Activated CD4-positive, alpha-beta memory T cell treated with anti-CD3 and anti-CD28 coated beads, Interleukin-2, amount 10 ng/mL, durations not matched to agents 7 days and 5 days (primary cell): ENCODE data around the gene ITIH2. TPM values are rescaled to one million over a fixed set of nuclear protein-coding genes. Genes with fewer than 3 reads are reported as not detected.
"Not testable (repeated sequence)": the region's sequence is repeated elsewhere in the genome, so short reads cannot be mapped to it uniquely, and the experiment has no call there.

ENCODE experiments used
- CTCF ChIA-PET: fragments of 350-600 bp; sonication (Branson Sonifier 250); formaldehyde crosslinking; loops from one replicate; lab custom pipeline; 2021; ENCODE audit warnings: antibody characterized with exemption, inconsistent platforms; lab: Charles Lee
- POLR2A ChIA-PET: fragments of 350-600 bp; sonication (Branson Sonifier 250); formaldehyde crosslinking; loops from one replicate; lab custom pipeline; 2021; ENCODE audit warnings: antibody characterized with exemption; lab: Charles Lee
- DNase-seq: peaks from one replicate; pipeline ENCODE4 v3.0.0-alpha.2; 2020
- H3K27ac Mint-ChIP-seq: one replicate; pipeline ENCODE4 v1.8.0; 2021; ENCODE audit warnings: mild to moderate bottlenecking, mixed read lengths
- H3K27me3 Mint-ChIP-seq: one replicate; pipeline ENCODE4 v1.8.0; 2021; ENCODE audit warnings: mixed read lengths
- H3K36me3 Mint-ChIP-seq: one replicate; pipeline ENCODE4 v1.8.0; 2021; ENCODE audit warnings: low read depth, mixed read lengths
- H3K4me1 Mint-ChIP-seq: one replicate; pipeline ENCODE4 v1.8.0; 2021; ENCODE audit warnings: mixed read lengths
- H3K4me3 Mint-ChIP-seq: one replicate; pipeline ENCODE4 v1.8.0; 2021; ENCODE audit warnings: mild to moderate bottlenecking, mixed read lengths
- H3K9me3 Mint-ChIP-seq: one replicate; pipeline ENCODE4 v1.8.0; 2021; ENCODE audit warnings: mixed read lengths
- total RNA-seq, 2 experiments: library from RNA; stranded (reverse); gene quantifications; one replicate each; pipeline ENCODE4 v1.2.3, GENCODE V29; 2021

Gene ITIH2
- total RNA-seq, 2 experiments from 2014 or later, result not detected

DNA sequence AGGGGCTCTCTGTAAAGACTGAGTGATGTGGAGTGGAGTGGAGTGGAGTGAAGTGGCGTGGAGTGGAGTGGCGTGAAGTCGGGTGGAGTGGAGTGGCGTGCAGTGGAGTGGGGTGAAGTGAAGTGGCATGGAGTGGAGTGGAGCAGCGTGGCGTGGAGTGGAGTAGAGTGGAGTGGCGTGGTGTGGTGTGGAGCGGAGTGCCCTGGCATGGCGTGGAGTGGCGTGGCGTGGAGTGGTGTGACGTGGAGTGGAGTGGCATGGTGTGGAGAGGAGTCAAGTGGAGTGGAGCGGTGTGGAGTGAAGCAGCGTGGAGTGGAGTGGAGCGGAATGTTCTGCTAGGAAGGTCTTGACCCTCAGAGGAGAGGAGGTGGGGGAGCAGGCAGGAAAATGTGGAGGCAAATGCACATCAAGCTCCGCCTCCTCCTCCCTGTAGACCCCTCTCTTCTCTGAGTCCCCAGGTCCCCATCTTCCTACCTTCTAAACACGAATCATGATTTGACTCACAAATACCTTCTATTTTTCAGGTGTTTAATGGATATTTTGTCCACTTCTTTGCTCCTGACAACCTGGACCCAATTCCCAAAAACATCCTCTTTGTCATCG is 19.9 kb downstream of the ITIH2 start:
- ChIA-PET POLR2A (no interaction called here), CTCF (no interaction called here)
- Mint-ChIP-seq H3K4me3 (no peak overlapping the region), H3K9me3 (no peaks in the 10 kb centered on the region), H3K36me3 (no peaks in the 10 kb centered on the region), H3K27me3 (peaks cover 9% of the 10 kb centered on the region), H3K27ac (no peak overlapping the region), H3K4me1 (no peaks in the 10 kb centered on the region)
- DNase-seq, result no peak

DNA sequence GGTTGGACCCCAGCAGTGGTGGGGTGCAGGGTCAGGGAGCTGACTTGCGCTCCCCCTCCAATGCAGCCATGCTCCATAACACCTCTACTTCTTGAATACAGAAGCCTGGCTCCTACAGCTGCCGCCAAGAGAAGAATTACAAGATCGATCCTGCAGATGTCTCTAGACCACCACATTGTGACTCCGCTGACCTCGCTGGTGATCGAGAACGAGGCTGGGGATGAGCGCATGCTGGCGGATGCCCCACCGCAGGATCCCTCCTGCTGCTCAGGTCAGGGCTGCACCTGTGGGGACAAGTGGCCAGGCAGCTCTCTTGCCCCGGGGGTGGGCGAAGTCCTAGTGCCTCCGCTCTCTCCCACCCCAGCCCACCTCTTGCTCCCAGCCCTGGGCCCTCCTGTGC is 31.7 kb downstream of the ITIH2 start:
- POLR2A ChIA-PET, result no interaction called here
- peaks cover 1% of the 10 kb centered on the region for H3K4me1 Mint-ChIP-seq
- H3K9me3 Mint-ChIP-seq, result no peaks in the 10 kb centered on the region
- no peak overlapping the region for H3K27ac Mint-ChIP-seq
- no peaks in the 10 kb centered on the region for H3K36me3 Mint-ChIP-seq
- no peak for DNase-seq
- H3K27me3 Mint-ChIP-seq, result peaks cover 2% of the 10 kb centered on the region
- CTCF ChIA-PET, result no interaction called here
- H3K4me3 Mint-ChIP-seq, result no peak overlapping the region

DNA sequence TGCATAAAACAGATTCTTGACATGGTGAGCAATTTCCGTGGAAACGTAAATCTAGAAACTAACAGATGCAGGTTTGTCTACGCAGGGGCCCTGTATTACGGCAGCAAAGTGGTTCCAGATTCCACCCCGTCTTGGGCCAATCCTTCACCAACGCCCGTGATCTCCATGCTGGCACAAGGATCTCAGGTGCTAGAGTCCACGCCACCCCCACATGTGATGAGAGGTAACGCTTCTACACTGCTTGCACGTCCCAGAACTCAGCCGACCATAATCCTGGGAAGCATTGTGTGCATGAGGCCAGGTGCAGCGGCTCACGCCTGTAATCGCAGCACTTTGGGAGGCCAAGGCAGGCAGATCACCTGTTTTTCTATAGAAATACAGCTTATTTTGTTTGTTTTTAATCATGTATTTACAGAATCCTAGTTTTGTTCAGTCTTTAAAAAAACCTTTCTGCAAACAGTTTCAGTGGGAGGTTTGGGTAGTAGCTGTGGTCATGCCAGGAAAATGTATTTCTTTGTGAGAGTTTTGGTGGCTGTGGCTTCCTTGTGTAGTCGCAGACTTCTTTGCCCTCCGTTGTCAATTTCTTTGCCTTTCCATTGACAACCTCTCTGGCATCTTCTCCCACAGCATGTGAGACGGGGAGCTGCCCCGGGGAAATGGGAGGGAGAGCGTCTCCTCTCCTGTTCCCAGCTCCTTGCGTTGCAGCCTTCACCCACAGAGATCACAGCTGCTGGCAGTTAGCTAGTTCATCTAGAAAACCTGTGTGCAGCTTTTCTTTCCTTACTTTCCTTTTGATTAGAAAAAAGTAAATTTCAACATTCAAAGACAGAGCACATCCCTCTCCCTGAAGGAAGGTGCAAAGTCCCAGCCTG is 35.7 kb downstream of the ITIH2 start:
- ChIA-PET POLR2A (no interaction called here), CTCF (no interaction called here)
- no peak overlapping the region for H3K4me3 Mint-ChIP-seq
- no peaks in the 10 kb centered on the region for H3K9me3 Mint-ChIP-seq
- no peaks in the 10 kb centered on the region for H3K27me3 Mint-ChIP-seq
- H3K36me3 Mint-ChIP-seq, result no peaks in the 10 kb centered on the region
- H3K27ac Mint-ChIP-seq, result no peak overlapping the region
- peaks cover 1% of the 10 kb centered on the region for H3K4me1 Mint-ChIP-seq
- no peak for DNase-seq

DNA sequence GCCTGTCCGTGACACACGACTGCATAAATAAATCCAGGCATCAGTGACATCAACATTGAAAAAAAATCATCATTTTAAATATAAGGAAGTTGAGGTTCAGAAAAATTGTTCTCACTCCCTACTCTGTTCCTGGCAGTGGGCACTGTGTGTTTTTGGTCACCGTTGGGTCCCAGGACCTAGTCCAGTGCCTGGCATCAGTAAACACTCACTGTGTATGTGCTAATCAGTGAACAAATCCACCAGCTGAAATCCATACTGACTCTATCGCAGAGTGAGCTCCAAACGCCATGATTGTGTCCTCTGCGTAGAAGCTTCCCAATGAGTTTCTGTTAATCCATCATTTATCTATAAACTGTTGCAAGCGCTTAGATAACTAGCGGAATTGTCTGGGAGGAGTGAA is 41.2 kb downstream of the ITIH2 start:
- no peaks in the 10 kb centered on the region for H3K27me3 Mint-ChIP-seq
- ChIA-PET CTCF (no interaction called here), POLR2A (no interaction called here)
- H3K4me1 Mint-ChIP-seq, result no peaks in the 10 kb centered on the region
- no peaks in the 10 kb centered on the region for H3K9me3 Mint-ChIP-seq
- peaks cover 2% of the 10 kb centered on the region for H3K36me3 Mint-ChIP-seq
- H3K27ac Mint-ChIP-seq, result no peak overlapping the region
- no peak overlapping the region for H3K4me3 Mint-ChIP-seq
- DNase-seq, result no peak

DNA sequence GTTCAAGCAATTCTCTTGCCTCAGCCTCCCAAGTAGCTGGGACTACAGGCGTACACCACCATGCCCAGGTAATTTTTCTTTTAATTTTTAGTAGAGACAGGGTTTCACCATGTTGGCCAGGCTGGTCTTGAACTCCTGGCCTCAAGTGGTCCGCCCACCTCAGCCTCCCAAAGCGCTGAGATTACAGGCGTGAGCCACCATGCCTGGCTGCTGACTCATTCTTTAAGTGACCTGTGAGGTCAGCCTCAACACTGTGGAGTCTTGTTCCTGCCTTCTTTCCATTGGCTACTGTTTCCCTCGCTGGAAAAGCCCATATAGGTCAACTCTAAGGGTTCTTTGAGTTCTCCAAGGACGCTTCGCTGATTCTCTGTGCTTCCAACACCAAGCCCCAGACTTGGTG is 45.5 kb downstream of the ITIH2 start:
- H3K4me3 Mint-ChIP-seq, H3K9me3 Mint-ChIP-seq, H3K27me3 Mint-ChIP-seq, CTCF ChIA-PET, H3K4me1 Mint-ChIP-seq, H3K27ac Mint-ChIP-seq, DNase-seq, POLR2A ChIA-PET: not testable (repeated sequence)
- peaks cover 22% of the 10 kb centered on the region for H3K36me3 Mint-ChIP-seq

DNA sequence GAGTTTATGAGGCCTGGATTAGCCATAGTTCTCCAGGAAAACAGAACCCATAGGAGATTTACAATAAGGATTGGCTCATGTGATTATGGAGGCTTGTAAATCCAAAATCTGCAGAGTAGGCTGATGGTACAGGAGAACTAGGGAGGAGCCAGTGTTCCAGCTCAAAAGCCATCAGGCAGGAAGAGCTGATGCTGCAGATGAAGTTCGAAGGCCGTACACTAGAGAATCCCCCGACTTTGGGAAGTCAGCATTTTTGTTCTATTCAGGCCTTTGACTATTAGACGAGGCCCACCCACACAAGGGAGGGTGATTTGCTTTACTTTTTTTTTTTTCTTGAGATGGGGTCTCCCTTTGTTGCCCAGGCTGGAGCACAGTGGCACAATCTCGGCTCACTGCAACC is 47.1 kb downstream of the ITIH2 start:
- POLR2A ChIA-PET, result no interaction called here
- no peak for DNase-seq
- H3K4me1 Mint-ChIP-seq, result no peaks in the 10 kb centered on the region
- H3K9me3 Mint-ChIP-seq, result no peaks in the 10 kb centered on the region
- no peaks in the 10 kb centered on the region for H3K27me3 Mint-ChIP-seq
- no peak overlapping the region for H3K27ac Mint-ChIP-seq
- CTCF ChIA-PET, result no interaction called here
- H3K36me3 Mint-ChIP-seq, result peaks cover 27% of the 10 kb centered on the region
- H3K4me3 Mint-ChIP-seq, result no peak overlapping the region

DNA sequence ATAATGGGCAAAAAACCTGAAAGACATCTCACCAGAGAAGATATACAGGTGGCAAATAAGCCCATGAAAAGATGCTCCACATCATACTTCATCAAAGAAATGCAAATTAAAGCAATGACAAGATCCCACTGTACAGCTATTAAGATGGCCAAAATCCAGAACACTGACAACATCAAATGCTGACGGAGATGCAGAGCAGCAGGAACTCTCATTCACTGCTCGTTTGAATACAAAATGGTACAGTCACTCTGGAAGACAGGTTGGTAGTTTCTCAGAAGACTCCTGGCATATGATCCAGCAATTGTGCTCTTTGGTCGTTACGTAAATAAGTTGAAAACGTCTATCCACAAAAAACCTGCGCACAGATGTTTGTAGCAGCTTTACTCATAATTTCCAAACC is 49.1 kb downstream of the ITIH2 start:
- no peak for DNase-seq
- Mint-ChIP-seq H3K36me3 (peaks cover 32% of the 10 kb centered on the region), H3K4me1 (no peaks in the 10 kb centered on the region), H3K9me3 (no peaks in the 10 kb centered on the region), H3K27ac (no peak overlapping the region), H3K27me3 (no peaks in the 10 kb centered on the region), H3K4me3 (no peak overlapping the region)
- POLR2A ChIA-PET, result interaction anchor here (0.6 kb wide), 1 partner anchor 209 kb away, joined by 3 read pairs; no protein-coding TSS in a partner anchor
- CTCF ChIA-PET, result interaction anchor here (1.5 kb wide), 1 partner anchor 227 kb away, joined by 4 read pairs; no protein-coding TSS in a partner anchor

DNA sequence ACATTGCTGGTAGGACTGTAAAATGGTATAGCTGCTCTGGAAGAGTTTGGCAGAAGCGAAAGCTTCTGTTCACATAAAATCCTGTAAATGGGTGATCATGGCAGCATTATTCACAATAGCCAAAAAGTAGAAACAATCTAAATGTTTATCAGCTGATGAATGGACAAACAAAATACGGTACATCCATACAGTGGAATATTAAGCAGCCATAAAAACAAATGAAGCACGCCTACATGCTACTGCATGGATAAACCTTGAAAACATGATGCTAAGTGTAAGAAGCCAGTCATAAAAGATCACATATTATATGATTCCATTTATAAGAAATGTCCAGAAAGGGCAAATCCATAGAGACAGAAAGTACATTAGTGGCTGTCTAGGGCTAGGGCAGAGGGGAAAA is 52.0 kb downstream of the ITIH2 start:
- no peak overlapping the region for H3K4me3 Mint-ChIP-seq
- ChIA-PET CTCF (interaction anchor here (1.5 kb wide), 1 partner anchor 68 kb away, joined by 3 read pairs; no protein-coding TSS in a partner anchor), POLR2A (no interaction called here)
- H3K36me3 Mint-ChIP-seq, result peaks cover 46% of the 10 kb centered on the region
- H3K4me1 Mint-ChIP-seq, result no peaks in the 10 kb centered on the region
- no peaks in the 10 kb centered on the region for H3K9me3 Mint-ChIP-seq
- no peaks in the 10 kb centered on the region for H3K27me3 Mint-ChIP-seq
- DNase-seq, result no peak
- H3K27ac Mint-ChIP-seq, result no peak overlapping the region

DNA sequence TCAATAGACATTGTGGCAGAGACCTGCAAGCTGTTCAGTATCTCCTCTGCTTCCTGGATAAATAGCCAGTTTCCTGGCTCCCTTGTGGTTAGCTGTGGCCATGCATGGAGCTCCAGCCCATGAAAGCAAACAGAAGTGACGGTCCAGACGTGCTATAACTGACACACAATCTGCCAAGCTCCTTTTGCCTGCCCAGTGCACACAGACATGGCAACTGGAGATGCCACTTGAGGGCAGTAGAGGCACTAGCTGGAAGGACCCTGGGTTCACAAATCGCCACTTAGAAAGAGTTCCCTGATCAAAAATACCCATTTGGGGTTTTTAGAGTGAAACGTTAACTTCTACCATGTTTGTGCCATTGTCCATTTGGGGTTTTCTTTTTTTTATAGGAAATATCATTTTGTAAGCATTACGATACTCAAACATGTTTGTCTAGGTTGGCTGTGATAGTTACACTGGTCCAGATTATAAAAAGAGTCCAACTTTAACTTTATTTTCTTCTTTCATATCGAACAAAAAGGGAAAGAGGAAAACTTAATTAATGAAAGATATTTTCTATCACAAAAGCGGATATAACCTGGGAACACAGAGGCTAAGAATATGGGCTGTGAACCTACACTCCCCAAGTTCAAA is 53.4 kb downstream of the ITIH2 start:
- no peaks in the 10 kb centered on the region for H3K4me1 Mint-ChIP-seq
- POLR2A ChIA-PET, result interaction anchor here (2.0 kb wide), 1 partner anchor 31 kb away, joined by 4 read pairs; the partner anchor contains the start of genes ATP5F1C and KIN
- peak; percentile 20 for DNase-seq
- no peak overlapping the region for H3K27ac Mint-ChIP-seq
- H3K27me3 Mint-ChIP-seq, result no peaks in the 10 kb centered on the region
- CTCF ChIA-PET, result interaction anchor here (0.8 to 1.6 kb wide), 7 partner anchors 9 to 231 kb away, joined by 3 to 5 read pairs (median 4); no protein-coding TSS in a partner anchor
- peaks cover 58% of the 10 kb centered on the region for H3K36me3 Mint-ChIP-seq
- H3K4me3 Mint-ChIP-seq, result no peak overlapping the region
- no peaks in the 10 kb centered on the region for H3K9me3 Mint-ChIP-seq

DNA sequence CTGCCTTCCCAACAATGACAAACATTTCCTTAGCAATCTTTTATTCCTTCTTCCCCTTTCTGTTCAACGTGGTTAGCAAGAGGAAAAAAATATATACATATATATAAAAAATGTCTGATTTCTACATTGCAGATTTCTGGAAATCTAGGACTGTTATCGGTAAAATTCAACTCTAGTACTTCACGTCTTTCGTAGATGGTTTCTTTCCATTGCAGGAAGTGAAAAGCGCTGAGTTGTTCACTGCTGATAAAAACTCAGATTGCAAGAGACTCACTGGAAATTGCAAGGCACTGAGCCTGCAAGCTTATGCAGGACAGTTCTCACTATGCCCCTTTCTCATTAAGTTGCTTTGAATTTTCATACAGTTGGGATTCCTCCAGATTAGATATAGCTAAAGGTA is 60.8 kb downstream of the ITIH2 start:
- no peak overlapping the region for H3K4me3 Mint-ChIP-seq
- ChIA-PET CTCF (no interaction called here), POLR2A (no interaction called here)
- peaks cover 64% of the 10 kb centered on the region for H3K36me3 Mint-ChIP-seq
- no peaks in the 10 kb centered on the region for H3K27me3 Mint-ChIP-seq
- H3K4me1 Mint-ChIP-seq, result peaks cover 7% of the 10 kb centered on the region
- no peak for DNase-seq
- no peak overlapping the region for H3K27ac Mint-ChIP-seq
- no peaks in the 10 kb centered on the region for H3K9me3 Mint-ChIP-seq

DNA sequence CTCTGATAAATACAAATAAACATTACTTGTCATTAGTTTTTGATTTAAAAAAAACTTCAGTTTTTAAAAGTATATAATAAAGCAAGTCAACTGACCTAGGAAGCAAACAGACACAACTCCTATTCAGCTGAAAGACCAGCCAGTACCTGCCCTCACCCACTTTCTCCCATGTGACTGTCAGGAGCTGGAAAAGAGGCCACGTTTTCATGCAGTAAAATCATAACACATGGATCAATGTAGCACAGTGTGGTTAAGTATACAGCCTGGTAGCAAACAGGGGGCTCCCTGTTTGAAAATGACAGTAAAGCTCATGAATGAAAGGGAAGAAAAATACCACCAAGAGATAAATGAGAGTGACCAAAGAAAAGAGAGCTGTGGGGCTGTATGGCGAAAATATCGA is 63.1 kb downstream of the ITIH2 start:
- no peaks in the 10 kb centered on the region for H3K27me3 Mint-ChIP-seq
- ChIA-PET CTCF (interaction anchor here (1.6 kb wide), 1 partner anchor 10 kb away, joined by 4 read pairs; no protein-coding TSS in a partner anchor), POLR2A (no interaction called here)
- DNase-seq, result no peak
- no peak overlapping the region for H3K4me3 Mint-ChIP-seq
- peaks cover 7% of the 10 kb centered on the region for H3K4me1 Mint-ChIP-seq
- no peaks in the 10 kb centered on the region for H3K9me3 Mint-ChIP-seq
- peaks cover 57% of the 10 kb centered on the region for H3K36me3 Mint-ChIP-seq
- H3K27ac Mint-ChIP-seq, result no peak overlapping the region

DNA sequence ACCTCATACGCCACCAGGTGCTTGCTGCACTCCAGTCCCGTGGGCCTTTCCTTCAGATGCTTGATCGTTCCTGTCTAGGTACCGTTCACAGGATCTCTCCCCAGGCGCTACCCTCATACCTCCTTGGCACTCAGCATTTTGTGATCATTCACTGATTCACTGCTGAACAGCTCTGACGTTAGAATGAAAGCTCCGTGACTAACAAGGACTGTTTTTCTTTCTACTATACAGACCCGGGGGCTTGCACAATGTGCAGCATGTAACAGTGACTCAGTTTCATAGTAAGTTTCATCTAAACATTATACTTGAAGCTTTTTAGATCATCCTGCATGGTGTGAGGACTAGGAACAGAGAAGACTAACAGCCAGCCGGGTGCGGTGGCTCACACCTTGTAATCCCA is 64.1 kb downstream of the ITIH2 start:
- DNase-seq, result no peak
- ChIA-PET POLR2A (no interaction called here), CTCF (no interaction called here)
- H3K4me3 Mint-ChIP-seq, result no peak overlapping the region
- no peaks in the 10 kb centered on the region for H3K9me3 Mint-ChIP-seq
- H3K27ac Mint-ChIP-seq, result no peak overlapping the region
- H3K27me3 Mint-ChIP-seq, result no peaks in the 10 kb centered on the region
- H3K36me3 Mint-ChIP-seq, result peaks cover 49% of the 10 kb centered on the region
- peaks cover 7% of the 10 kb centered on the region for H3K4me1 Mint-ChIP-seq

DNA sequence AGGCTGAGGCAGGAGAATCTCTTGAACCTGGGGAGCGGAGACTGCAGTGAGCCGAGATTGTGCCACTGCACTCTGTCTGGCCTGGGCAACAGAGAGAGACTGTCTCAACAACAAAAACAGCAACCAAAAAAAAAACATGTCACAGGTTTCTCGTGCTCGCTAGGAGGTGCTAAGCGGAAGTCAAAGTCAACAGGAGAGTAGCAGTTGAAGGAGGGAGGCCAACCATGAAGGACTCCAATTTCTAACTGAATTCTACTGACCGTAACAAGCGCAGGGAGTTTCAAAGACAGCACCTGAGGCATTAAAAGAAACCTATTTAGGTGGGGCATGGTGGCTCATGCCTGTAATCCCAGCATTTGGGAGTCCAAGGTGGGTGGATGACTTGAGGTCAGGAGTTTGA is 65.3 kb downstream of the ITIH2 start:
- ChIA-PET CTCF (no interaction called here), POLR2A (interaction anchor here (1.0 kb wide), 1 partner anchor 19 kb away, joined by 3 read pairs; the partner anchor contains the start of genes ATP5F1C and KIN)
- no peak overlapping the region for H3K4me3 Mint-ChIP-seq
- no peak for DNase-seq
- H3K9me3 Mint-ChIP-seq, result no peaks in the 10 kb centered on the region
- H3K27me3 Mint-ChIP-seq, result no peaks in the 10 kb centered on the region
- H3K27ac Mint-ChIP-seq, result no peak overlapping the region
- H3K4me1 Mint-ChIP-seq, result peaks cover 7% of the 10 kb centered on the region
- H3K36me3 Mint-ChIP-seq, result peaks cover 48% of the 10 kb centered on the region
